Chondrocyte (in vitro differentiated cells): Measurements from ENCODE around the gene LAMB4. TPM values are rescaled to one million over a fixed set of nuclear protein-coding genes. Genes with fewer than 3 reads are reported as not detected.
A peak's percentile ranks its signal among the peaks of the same experiment; 100 is the strongest.

Source experiments
- DNase-seq: peaks from one replicate; pipeline ENCODE4 v3.0.0; 2021; ENCODE audit warnings: mixed read lengths, low spot score
- H3K27ac Mint-ChIP-seq: one replicate; pipeline ENCODE4 v1.8.0; 2021; ENCODE audit warnings: mild to moderate bottlenecking, moderate library complexity, mixed read lengths; ENCODE audit not compliant: unreplicated experiment
- H3K27me3 Mint-ChIP-seq: 2 replicates; pipeline ENCODE4 v1.8.0; 2021; ENCODE audit warnings: low read depth, mixed read lengths
- H3K36me3 Mint-ChIP-seq: 2 replicates; pipeline ENCODE4 v1.8.0; 2021; ENCODE audit warnings: low read depth, mixed read lengths
- H3K4me1 Mint-ChIP-seq: 2 replicates; pipeline ENCODE4 v1.8.0; 2021; ENCODE audit warnings: low read depth, mild to moderate bottlenecking, mixed read lengths
- H3K4me3 Mint-ChIP-seq: one replicate; pipeline ENCODE4 v1.8.0; 2021; ENCODE audit warnings: mild to moderate bottlenecking, moderate library complexity, mixed read lengths; ENCODE audit not compliant: unreplicated experiment
- H3K9me3 Mint-ChIP-seq: 2 replicates; pipeline ENCODE4 v1.8.0; 2021; ENCODE audit warnings: low read depth, mixed read lengths
- total RNA-seq: library from RNA; stranded (reverse); gene quantifications from 3 replicates; pipeline ENCODE4 v1.2.1, GENCODE V29; 2021
- TF ChIP-seq, protein P1 (sequence below): fragments of 200-600 bp; sonication (generic); IDR thresholded peaks from 2 replicates; pipeline ENCODE4 v1.5.0; 2021; ENCODE audit warnings: antibody characterized with exemption, mild to moderate bottlenecking, moderate library complexity

The LAMB4 gene
- total RNA-seq, 1 donor from 2014 or later, result not detected

DNA sequence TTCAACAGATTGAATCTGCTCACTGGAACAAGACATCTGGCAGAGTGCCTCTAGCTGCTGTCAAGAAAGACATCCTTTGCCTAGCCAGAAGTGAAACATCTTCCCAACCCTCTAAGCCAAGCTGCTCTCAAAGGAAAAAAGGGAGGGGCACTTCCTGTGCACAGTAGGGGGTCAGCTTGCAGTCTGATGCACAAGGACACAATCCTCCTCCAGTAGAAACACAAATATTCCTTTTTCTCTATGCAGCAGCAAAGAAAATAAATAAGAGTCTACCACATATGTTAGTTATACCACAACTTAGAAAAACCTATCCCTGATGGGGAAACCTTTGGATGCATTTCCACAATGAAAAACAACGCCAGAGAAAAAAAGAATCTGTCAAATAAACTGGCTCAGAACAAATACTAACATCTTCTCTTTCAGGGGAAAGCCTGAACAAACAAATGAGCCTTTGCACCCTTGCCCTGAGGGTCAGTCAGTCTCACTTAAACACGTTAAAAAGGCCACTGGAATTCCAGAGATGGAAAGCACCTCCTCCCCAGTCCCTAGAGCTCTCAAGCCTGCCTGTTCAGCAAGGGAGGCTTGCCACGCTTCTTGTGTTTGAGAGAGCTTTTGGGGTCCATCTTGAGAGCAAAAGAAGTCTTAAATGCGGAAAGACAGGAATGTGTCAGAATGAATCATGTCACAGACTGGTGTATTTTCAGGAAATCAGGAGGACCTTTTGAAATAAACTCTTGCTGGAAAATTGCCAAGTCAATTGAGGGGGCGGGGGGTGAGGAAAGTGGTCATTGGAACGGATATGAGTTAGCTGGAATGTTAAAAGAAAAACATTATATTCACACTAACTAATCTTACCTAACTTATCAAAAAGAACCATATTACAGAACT lies 134.7 kb downstream of the LAMB4 start:
- Mint-ChIP-seq H3K27ac (peak overlapping the region; percentile 91), H3K4me1 (peaks cover 81% of the 10 kb centered on the region), H3K9me3 (no peaks in the 10 kb centered on the region), H3K4me3 (peak overlapping the region; percentile 35), H3K36me3 (peaks cover 29% of the 10 kb centered on the region), H3K27me3 (no peaks in the 10 kb centered on the region)
- DNase-seq, result no peak
- TF ChIP-seq, protein P1, sequence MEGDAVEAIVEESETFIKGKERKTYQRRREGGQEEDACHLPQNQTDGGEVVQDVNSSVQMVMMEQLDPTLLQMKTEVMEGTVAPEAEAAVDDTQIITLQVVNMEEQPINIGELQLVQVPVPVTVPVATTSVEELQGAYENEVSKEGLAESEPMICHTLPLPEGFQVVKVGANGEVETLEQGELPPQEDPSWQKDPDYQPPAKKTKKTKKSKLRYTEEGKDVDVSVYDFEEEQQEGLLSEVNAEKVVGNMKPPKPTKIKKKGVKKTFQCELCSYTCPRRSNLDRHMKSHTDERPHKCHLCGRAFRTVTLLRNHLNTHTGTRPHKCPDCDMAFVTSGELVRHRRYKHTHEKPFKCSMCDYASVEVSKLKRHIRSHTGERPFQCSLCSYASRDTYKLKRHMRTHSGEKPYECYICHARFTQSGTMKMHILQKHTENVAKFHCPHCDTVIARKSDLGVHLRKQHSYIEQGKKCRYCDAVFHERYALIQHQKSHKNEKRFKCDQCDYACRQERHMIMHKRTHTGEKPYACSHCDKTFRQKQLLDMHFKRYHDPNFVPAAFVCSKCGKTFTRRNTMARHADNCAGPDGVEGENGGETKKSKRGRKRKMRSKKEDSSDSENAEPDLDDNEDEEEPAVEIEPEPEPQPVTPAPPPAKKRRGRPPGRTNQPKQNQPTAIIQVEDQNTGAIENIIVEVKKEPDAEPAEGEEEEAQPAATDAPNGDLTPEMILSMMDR, result no peak

DNA sequence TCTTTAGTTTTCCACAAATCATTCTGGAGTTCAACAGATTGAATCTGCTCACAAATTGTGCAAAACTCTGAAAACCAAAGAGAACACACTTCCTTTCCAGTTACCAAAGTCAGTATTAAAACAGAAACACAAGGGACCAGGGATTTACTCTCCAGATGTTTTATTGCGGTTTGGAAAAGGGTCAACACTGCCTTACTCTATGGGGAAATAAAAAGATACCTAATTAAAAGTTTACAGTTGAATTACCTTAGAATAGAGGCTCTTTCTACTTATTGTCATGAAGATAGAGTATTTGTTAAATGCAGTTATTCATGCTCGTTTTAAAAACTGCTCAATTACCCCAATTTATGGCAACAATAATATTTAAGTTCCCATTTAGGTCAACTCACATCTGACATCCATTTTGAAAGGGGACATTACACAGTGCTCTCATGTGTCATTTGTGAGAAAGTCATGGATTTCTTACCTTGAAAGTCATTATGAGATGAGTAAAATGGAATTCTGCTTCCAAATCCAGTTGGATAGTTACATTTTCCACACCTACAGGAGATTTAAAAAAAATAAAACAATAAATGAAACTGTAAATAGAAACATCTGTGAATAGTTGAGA lies 135.6 kb downstream of the LAMB4 start:
- H3K9me3 Mint-ChIP-seq, result no peaks in the 10 kb centered on the region
- DNase-seq, result no peak
- H3K27ac Mint-ChIP-seq, result peak overlapping the region; percentile 91
- H3K27me3 Mint-ChIP-seq, result no peaks in the 10 kb centered on the region
- peaks cover 78% of the 10 kb centered on the region for H3K4me1 Mint-ChIP-seq
- H3K4me3 Mint-ChIP-seq, result no peak overlapping the region
- peaks cover 32% of the 10 kb centered on the region for H3K36me3 Mint-ChIP-seq
- TF ChIP-seq, protein P1, result no peak

DNA sequence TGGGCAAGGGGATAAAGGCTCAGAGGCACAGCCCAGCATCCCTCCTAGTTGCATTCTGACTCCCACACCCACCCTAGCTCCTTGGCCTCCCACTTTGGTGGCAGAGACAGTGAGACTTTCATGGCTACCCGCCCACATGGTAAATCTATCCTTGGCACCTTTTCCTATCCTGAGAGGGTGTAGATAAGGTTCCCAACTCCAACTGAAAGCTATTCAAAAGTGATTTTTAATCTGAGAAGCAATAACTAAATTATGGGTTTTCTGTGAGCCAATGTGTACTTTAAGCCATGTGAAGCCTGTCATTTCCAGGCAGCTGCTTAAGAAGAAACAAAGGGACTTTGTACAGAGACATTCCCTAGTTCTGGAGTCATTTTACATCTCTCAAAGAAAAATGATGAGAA lies 136.3 kb downstream of the LAMB4 start:
- H3K27ac Mint-ChIP-seq, result peak overlapping the region; percentile 91
- no peak overlapping the region for H3K4me3 Mint-ChIP-seq
- DNase-seq, result no peak
- TF ChIP-seq, protein P1, result no peak
- H3K27me3 Mint-ChIP-seq, result no peaks in the 10 kb centered on the region
- H3K36me3 Mint-ChIP-seq, result peaks cover 35% of the 10 kb centered on the region
- peaks cover 78% of the 10 kb centered on the region for H3K4me1 Mint-ChIP-seq
- no peaks in the 10 kb centered on the region for H3K9me3 Mint-ChIP-seq

DNA sequence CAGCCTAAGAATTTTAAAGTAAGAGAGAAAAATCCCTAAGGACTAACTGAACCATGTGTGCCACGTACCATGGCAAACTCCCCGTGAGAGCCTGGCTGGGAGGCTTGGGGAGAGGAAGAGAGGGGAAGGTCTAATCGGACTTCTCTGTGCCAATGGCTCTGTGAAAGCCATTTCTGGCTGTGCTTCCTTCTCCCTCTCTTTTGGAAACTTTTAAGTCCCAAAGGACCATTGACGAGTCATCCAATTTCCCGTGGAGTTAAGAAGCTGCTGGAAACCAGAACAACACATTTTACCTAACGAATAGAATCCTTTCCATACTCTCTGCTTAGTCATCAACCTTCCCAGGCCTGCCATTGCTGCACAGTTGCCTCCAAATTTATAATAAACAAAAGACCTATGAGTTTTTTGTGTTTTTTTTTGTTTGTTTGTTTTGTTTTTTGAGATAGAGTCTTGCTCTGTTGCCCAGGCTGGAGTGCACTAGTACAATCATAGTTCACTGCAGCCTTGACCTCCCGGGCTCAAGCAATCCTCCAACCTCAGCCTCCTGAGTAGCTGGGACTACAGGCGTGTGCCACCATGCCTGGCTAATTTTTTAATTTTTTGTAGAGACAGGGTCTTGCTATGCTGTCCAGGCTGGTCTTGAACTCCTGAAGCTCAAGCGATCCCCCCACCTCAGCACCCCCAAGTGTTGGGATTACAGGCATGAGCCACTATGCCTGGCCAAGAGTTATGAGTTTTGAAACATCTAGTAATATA lies 140.4 kb downstream of the LAMB4 start:
- TF ChIP-seq, protein P1, result no peak
- H3K9me3 Mint-ChIP-seq, result no peaks in the 10 kb centered on the region
- no peak overlapping the region for H3K4me3 Mint-ChIP-seq
- H3K36me3 Mint-ChIP-seq, result peaks cover 59% of the 10 kb centered on the region
- H3K4me1 Mint-ChIP-seq, result peaks cover 43% of the 10 kb centered on the region
- H3K27me3 Mint-ChIP-seq, result no peaks in the 10 kb centered on the region
- H3K27ac Mint-ChIP-seq, result peak overlapping the region; percentile 73
- no peak for DNase-seq

DNA sequence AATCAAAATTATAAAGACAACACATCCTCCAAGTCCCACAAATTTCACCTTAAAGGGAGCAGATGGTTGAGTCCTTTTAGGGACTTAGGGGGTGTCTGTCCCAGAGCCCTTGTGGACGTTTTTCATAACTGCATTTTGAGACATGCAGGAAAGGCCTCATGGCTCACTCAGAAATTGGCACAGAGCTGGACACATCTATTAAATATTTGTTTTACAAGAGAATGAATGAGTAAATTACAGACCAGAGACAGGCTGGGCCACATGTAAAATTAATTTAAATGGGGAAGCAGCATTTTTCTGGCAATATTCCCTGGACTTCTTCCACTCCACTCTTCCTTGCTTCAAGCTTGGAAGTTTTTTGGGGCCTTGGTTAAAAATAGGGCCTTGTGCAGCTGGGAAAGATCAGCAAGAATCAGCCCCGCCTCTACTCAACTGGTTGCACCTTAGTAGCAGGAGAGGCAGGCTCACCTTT lies 147.2 kb downstream of the LAMB4 start:
- Mint-ChIP-seq H3K27ac (no peak overlapping the region), H3K27me3 (no peaks in the 10 kb centered on the region), H3K4me3 (no peak overlapping the region), H3K9me3 (no peaks in the 10 kb centered on the region), H3K4me1 (peaks cover 23% of the 10 kb centered on the region), H3K36me3 (peaks cover 47% of the 10 kb centered on the region)
- DNase-seq, result no peak
- TF ChIP-seq, protein P1, result peak; percentile 59
